ENCODE measurements around the gene SPC24.
"Not testable (repeated sequence)": the region's sequence is repeated elsewhere in the genome, so short reads cannot be mapped to it uniquely, and the experiment has no call there.

DNA sequence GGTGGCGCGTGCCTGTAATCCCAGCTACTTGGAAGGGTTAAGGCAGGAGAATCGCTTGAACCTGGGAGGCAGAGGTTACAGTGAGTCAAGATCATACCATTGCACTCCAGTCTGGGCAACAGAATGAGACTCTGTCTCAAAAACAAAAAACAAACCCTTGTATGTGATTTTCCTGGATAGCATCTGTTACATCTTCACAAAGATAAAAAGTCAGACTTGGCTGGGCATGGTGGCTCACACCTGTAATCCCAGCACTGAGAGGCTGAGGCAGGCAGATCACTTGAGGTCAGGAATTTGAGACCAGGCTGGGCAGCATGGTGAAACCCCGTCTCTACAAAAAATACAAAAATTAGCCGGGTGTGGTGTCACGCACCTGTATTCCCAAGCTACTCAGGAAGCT is 58.2 kb downstream of the SPC24 start:
- TF ChIP-seq, protein P1, sequence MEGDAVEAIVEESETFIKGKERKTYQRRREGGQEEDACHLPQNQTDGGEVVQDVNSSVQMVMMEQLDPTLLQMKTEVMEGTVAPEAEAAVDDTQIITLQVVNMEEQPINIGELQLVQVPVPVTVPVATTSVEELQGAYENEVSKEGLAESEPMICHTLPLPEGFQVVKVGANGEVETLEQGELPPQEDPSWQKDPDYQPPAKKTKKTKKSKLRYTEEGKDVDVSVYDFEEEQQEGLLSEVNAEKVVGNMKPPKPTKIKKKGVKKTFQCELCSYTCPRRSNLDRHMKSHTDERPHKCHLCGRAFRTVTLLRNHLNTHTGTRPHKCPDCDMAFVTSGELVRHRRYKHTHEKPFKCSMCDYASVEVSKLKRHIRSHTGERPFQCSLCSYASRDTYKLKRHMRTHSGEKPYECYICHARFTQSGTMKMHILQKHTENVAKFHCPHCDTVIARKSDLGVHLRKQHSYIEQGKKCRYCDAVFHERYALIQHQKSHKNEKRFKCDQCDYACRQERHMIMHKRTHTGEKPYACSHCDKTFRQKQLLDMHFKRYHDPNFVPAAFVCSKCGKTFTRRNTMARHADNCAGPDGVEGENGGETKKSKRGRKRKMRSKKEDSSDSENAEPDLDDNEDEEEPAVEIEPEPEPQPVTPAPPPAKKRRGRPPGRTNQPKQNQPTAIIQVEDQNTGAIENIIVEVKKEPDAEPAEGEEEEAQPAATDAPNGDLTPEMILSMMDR (IDR thresholded peaks at IDR 0.05), result not testable (repeated sequence)
- not testable (repeated sequence) for TF ChIP-seq POLR2A (IDR thresholded peaks at IDR 0.05)

All from testis (tissue), 2 donors.